IPS DF 6.9 (cell line): ENCODE measurements around the gene EEFSEC.

Source experiments
- DNase-seq: peaks from one replicate; pipeline ENCODE4 v3.0.0-alpha.2; 2013; ENCODE audit warnings: low read depth, low spot score
- H3K27ac ChIP-seq: one replicate; pipeline ENCODE4 v1.5.1; 2013; ENCODE audit warnings: low read length, control low read depth
- H3K27me3 ChIP-seq: 2 replicates; pipeline ENCODE4 v1.6.1; 2013; ENCODE audit warnings: mild to moderate bottlenecking, low read length; ENCODE audit not compliant: control insufficient read depth, insufficient read depth
- H3K36me3 ChIP-seq: 2 replicates; pipeline ENCODE4 v1.6.1; 2013; ENCODE audit warnings: low read length; ENCODE audit not compliant: control insufficient read depth, insufficient read depth
- H3K4me1 ChIP-seq: 2 replicates; pipeline ENCODE4 v1.6.1; 2013; ENCODE audit warnings: low read length; ENCODE audit not compliant: control insufficient read depth, insufficient read depth
- H3K4me3 ChIP-seq: 2 replicates; pipeline ENCODE4 v1.5.1; 2013; ENCODE audit warnings: mild to moderate bottlenecking, low read length
- H3K9me3 ChIP-seq: 2 replicates; pipeline ENCODE4 v1.6.1; 2013; ENCODE audit warnings: low read length, inconsistent platforms; ENCODE audit not compliant: control insufficient read depth, insufficient read depth
- WGBS: extraction: QIAGEN DNeasy Blood & Tissue Kit; methylation state at CpG from one replicate; pipeline ENCODE4 v1.1.7; 2013; ENCODE audit warnings: mixed read lengths, missing lambda C conversion rate; ENCODE audit not compliant: insufficient read length, insufficient coverage; 5-methylcytosine and 5-hydroxymethylcytosine counted together

Gene EEFSEC

DNA sequence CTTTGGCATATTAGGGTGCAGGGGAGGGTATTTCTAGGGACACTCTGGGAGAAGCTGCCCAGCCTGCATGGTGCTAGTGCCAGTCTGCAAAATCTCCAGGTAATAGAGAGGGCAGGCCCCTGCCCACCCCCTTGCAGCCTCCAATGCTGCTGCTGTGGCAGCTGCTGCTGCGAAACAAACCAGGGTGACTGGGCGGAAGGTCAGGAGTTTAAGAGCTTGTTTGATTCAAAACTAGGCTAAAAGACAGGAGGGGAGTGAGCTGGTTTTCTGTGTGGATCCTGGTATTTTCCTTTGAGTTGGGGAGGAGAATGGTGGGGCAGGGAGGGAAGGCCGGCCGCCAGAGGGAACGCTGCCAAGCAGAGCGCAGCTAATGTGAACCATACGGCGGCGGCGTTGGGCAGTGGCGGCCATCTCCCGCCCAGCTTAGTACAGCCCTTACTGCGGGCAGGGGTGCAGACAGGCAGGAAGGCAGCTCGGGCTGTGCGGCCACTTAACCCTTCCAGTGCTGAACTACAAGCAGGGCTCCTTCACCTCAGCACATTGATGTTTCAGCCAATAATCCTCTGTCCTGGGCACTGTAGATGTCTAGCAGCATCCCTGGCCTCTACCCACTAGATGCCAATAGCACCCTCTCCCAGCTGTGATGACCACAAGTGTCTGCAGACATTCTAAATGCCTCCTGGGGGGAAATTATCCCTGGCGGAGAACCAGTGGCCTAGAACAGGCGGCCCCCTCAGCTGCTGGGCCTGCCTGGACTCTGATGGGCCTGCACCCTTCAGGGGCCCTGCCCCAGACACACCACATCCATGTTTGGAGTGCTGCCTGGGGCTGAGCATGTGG, 125.7 kb downstream of the EEFSEC start:
- no peaks in the 10 kb centered on the region for H3K27me3 ChIP-seq
- WGBS = no CpG with 5 or more reads among the region's 17 CpGs
- no peaks in the 10 kb centered on the region for H3K36me3 ChIP-seq
- no peak overlapping the region for H3K4me3 ChIP-seq
- H3K27ac ChIP-seq = no peak overlapping the region
- H3K9me3 ChIP-seq = no peaks in the 10 kb centered on the region
- H3K4me1 ChIP-seq = peaks cover 24% of the 10 kb centered on the region
- DNase-seq = no peak

DNA sequence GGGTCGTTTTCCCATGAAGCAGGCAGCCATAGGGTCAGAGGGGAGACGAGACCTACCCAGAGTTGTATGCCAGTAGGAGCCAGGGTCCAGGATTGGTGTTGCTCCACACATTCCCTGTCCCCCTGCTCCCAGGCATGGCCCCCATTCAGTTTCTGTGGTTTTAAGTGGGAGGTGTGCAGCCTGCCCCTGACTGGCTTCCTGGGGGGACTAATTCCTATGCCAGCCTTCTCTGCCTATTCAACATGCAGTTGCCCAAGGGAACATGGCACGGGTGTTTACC, 126.3 kb downstream of the EEFSEC start:
- WGBS = no CpG with 5 or more reads among the region's 3 CpGs
- Histone ChIP-seq H3K27me3 (no peaks in the 10 kb centered on the region), H3K9me3 (no peaks in the 10 kb centered on the region), H3K4me1 (peaks cover 25% of the 10 kb centered on the region), H3K36me3 (no peaks in the 10 kb centered on the region), H3K4me3 (no peak overlapping the region), H3K27ac (no peak overlapping the region)
- no peak for DNase-seq

DNA sequence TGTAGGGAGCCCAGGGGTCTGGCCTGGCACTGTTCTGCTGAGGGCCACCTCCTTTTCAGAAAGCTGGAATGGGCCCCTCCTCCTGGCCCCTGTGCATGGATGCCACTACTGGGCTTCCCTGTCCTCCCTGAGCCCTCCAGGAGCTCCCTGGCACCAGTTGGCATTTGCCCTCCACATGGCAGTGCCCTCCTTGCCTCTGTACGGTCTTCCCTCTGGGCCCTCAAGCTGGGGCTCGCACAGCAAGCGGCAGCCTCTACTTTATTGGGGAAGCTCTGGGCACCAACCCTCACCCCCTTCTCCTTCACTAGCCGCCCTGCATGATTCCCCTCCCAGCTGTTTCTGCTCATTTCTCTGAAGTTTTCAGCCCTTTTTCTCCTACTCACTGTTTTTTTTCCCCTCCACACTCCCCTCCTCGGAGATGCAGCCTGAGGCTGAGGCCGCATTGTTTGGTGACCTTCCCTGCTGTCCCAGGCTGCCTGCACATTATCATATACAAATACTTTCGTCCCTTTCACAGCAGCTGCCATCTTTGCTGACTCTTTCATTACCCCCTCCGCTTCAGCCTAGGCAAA, 127.3 kb downstream of the EEFSEC start:
- peak; percentile 74 for DNase-seq
- H3K27ac ChIP-seq = no peak overlapping the region
- no peaks in the 10 kb centered on the region for H3K9me3 ChIP-seq
- no peaks in the 10 kb centered on the region for H3K27me3 ChIP-seq
- H3K4me1 ChIP-seq = peaks cover 24% of the 10 kb centered on the region
- no CpG with 5 or more reads among the region's 8 CpGs for WGBS
- no peaks in the 10 kb centered on the region for H3K36me3 ChIP-seq
- no peak overlapping the region for H3K4me3 ChIP-seq

DNA sequence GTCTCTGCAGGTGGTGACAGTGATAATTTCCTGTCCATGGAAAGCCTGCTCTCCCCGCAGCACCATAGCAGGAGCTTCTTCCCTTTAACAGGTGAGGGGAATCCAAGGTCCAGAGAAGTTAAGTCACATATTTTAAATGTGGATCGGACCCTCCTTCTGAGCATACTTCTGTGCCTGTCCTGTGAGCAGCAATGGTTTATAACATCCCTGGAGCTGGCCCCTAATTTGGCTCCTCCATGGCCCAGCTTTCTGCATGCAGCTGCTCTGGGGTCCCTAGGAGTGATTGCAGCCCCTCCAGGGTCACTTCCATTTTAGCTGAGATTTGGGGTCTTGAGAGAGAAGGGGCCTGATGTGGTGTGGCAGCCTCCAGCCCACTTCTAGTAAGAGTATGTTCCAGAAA, 127.8 kb downstream of the EEFSEC start:
- WGBS = no CpG with 5 or more reads among the region's 2 CpGs
- no peak overlapping the region for H3K4me3 ChIP-seq
- no peaks in the 10 kb centered on the region for H3K27me3 ChIP-seq
- no peak for DNase-seq
- no peaks in the 10 kb centered on the region for H3K9me3 ChIP-seq
- H3K27ac ChIP-seq = no peak overlapping the region
- H3K36me3 ChIP-seq = no peaks in the 10 kb centered on the region
- H3K4me1 ChIP-seq = peaks cover 24% of the 10 kb centered on the region

DNA sequence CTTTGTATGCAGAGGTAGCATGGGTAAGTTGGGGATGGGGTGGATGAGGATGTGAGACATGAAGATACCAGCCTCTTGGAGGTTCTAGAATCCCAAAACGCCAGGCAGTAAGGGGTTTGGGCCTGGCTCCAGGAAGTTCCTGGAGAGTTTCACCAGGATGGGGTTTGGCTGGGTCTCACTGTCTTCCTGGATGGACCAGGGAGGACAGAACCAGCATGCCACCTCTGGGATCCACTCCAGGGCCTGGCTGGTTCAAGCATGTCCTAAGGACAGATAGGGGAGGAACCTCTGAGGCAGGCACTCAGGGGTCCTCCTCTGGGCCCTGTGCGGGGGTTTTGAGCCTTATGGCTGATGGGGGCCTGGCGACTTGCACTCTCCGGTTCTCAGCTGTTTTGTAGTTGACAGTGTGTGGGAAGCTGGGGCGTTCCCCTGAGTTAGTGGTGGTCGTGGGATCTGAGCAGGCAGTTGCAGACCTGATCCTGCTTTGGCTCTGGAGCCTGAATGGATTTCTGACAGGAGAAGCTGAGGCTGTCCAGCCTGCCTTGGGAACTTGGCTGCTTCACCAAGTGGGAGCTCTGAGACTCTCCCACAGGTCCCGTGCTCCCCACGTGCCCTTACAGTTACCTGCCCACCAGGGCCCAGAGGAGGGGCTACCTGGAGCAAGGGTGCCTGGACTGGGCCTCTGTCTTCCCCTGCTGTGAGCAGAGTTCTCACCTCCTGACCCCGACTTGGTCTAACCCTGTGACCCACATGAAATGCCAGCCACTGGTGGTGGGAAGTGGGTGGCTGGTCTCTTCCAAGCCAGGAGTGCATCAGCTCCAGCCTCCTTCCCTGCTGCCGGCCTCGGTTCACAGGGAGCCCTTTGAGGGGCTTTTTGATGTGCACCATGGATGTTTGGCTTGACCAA, 128.4 kb downstream of the EEFSEC start:
- H3K9me3 ChIP-seq = no peaks in the 10 kb centered on the region
- H3K27ac ChIP-seq = no peak overlapping the region
- peaks cover 24% of the 10 kb centered on the region for H3K4me1 ChIP-seq
- H3K36me3 ChIP-seq = no peaks in the 10 kb centered on the region
- H3K4me3 ChIP-seq = no peak overlapping the region
- WGBS = no CpG with 5 or more reads among the region's 11 CpGs
- H3K27me3 ChIP-seq = no peaks in the 10 kb centered on the region
- no peak for DNase-seq

DNA sequence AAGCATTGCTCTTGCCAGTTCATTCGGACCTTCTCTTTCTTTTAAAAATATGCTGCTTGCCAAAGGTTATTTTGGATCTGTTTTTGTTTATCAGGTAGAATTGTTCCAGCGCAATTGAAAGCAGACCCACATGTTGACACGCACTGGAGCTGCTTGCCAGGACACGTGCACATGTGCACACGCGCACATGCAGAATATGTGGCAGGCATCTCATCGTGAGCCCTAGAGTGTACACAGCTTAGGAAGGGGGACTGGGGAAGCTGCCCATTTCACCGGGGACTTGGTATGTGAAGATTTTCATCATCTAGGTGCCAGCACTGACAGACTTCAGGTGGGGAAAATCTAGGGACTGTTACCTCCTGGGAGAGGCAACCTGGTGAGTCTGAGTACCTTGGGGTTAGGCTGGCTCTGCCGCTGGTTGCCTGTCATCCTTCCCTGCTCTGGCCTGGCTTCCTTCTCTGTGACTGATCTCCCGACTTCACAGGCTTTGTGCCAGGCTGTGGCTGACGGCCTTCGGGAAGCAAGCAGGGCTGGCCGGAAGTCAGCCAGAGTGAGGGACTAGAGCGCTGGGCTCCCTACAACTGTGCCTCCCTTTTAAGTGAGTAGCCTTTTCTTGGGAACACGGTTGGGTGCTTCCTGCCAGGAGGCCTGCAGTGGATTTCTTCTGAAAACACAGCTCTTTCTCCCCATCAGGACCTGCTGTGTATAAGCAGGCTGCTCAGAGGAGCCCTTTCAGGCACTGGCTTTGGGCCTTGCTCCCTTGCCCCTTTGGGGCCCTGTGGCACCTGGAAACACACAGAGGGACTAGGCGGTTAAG, 129.3 kb downstream of the EEFSEC start:
- Histone ChIP-seq H3K4me3 (no peak overlapping the region), H3K27me3 (no peaks in the 10 kb centered on the region), H3K27ac (no peak overlapping the region), H3K4me1 (peaks cover 22% of the 10 kb centered on the region), H3K9me3 (no peaks in the 10 kb centered on the region), H3K36me3 (no peaks in the 10 kb centered on the region)
- no peak for DNase-seq
- WGBS = no CpG with 5 or more reads among the region's 16 CpGs

DNA sequence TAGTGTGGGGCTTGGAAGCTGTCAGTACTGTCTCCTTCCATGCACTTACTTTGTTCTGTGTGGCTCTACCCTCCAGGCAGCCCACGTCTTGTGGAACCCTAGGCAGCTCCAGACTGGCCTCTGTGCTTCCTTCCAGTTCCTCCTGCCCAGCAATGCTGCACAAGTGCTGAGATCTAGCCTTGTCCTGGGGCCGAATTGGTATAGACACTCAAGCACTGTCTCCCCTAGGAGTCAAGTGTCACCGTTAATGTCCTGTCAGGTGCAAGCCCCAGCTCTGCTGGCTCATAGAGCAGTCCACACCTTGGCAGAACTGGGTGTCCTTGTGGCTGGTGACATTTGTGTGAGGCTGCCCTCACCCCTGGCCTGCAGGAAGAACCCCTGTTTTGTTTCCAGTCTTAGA, 130.1 kb downstream of the EEFSEC start:
- Histone ChIP-seq H3K36me3 (no peaks in the 10 kb centered on the region), H3K27me3 (no peaks in the 10 kb centered on the region), H3K4me3 (no peak overlapping the region), H3K9me3 (no peaks in the 10 kb centered on the region), H3K27ac (no peak overlapping the region), H3K4me1 (peaks cover 22% of the 10 kb centered on the region)
- WGBS = no CpG with 5 or more reads among the region's 3 CpGs
- no peak for DNase-seq

DNA sequence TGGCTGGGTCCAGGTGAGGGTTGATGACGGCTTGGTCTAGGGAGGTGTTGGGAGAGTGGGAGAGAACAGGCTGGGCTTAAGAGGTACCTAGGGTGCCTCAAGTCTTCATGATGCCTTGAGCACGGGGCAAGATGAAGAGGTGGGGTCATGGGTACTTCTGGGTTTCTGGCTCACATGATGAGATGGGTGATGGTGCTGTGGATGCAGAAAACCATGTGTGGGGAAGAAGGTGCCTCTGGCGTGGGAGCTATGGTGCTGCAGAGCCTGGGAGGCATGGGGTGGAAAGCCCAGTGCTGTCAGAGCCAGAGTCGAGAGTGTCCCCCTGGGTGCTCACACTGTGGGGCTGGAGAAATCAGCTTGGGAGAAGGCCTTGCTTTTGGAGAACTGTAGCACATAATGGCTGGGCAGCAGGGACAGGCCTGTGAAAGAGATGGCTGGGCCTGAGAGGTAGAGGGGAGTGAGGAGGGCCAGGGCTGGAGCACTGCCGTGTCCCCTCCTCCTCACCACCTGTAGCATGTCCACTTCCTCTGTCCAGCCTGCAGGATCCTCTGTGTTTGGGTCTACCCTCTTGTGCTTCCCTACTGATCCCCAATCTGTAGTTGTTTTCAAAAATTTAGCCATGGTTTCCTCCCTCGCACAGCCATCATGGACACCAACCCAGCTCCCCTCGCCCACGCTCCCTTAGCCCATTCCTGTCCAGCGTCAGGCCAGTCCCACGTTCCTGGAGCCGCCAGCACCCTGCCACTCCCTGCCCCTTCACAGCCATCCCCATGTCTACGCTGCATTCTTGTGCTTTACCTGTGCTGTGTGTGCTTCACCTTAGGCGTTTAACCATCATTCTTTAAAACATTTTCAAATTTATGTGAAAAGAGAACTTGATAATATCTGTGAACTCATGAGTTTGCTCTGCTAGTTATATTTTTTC, 132.0 kb downstream of the EEFSEC start:
- Histone ChIP-seq H3K4me1 (peaks cover 16% of the 10 kb centered on the region), H3K4me3 (no peak overlapping the region), H3K9me3 (no peaks in the 10 kb centered on the region), H3K27me3 (no peaks in the 10 kb centered on the region), H3K27ac (no peak overlapping the region), H3K36me3 (no peaks in the 10 kb centered on the region)
- DNase-seq = no peak
- no CpG with 5 or more reads among the region's 13 CpGs for WGBS

DNA sequence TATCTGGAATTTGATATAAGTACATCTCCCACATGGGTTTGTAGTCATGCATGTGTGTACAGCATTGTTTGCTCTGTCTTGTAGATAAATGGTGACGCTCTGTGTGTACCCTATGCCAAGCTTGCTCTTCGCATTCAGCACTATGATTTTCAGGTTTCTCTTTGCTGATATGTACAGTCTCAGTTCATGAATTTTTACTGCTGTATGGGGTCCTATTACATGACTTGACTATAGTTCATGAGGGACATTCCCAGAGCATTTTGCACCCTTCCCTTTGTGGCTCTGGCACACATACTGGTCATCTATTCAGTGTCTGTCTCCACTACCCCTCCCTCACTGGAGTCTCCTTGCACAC, 132.7 kb downstream of the EEFSEC start:
- Histone ChIP-seq H3K27ac (no peak overlapping the region), H3K4me3 (no peak overlapping the region), H3K4me1 (peaks cover 13% of the 10 kb centered on the region), H3K9me3 (no peaks in the 10 kb centered on the region), H3K27me3 (no peaks in the 10 kb centered on the region), H3K36me3 (no peaks in the 10 kb centered on the region)
- DNase-seq = no peak
- WGBS = no CpG with 5 or more reads among the region's 2 CpGs
